ENCODE results near the gene CBLL1.

DNA sequence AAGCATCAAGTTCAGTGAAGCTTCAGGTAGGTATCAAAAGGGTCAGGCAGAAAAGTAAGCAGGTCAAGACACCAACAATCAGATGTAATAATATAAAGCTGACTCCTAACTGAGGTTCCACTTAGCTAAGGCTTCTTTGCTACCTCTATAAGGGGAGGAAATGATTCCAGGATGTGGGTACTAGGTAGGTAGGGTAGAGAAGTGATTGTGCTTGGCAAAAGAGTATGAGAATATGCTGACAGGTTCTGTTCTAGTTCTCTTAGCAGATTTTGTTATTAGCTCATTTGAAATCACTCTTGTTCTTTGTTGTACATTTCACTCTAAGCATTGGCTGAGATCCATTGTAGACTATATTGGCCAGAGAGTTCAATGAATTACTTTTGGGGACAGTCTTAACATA, 40.7 kb upstream of the CBLL1 start:
- TF ChIP-seq, protein P1, sequence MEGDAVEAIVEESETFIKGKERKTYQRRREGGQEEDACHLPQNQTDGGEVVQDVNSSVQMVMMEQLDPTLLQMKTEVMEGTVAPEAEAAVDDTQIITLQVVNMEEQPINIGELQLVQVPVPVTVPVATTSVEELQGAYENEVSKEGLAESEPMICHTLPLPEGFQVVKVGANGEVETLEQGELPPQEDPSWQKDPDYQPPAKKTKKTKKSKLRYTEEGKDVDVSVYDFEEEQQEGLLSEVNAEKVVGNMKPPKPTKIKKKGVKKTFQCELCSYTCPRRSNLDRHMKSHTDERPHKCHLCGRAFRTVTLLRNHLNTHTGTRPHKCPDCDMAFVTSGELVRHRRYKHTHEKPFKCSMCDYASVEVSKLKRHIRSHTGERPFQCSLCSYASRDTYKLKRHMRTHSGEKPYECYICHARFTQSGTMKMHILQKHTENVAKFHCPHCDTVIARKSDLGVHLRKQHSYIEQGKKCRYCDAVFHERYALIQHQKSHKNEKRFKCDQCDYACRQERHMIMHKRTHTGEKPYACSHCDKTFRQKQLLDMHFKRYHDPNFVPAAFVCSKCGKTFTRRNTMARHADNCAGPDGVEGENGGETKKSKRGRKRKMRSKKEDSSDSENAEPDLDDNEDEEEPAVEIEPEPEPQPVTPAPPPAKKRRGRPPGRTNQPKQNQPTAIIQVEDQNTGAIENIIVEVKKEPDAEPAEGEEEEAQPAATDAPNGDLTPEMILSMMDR (IDR thresholded peaks at IDR 0.05): no peak
- TF ChIP-seq POLR2A (IDR thresholded peaks at IDR 0.05): no peak

Data from testis (tissue), 2 donors.